HEK293 (cell line): Measurements from ENCODE around the gene WDR1.

Source experiments
- SP2 ChIP-seq: fragments of 450-650 bp; formaldehyde crosslinking; IDR thresholded peaks from 2 replicates; pipeline ENCODE4 v1.5.1; 2016; ENCODE audit warnings: missing biosample characterization, missing genetic modification characterization
- ZFP37 ChIP-seq: fragments of 450-650 bp; formaldehyde crosslinking; IDR thresholded peaks from 2 replicates; pipeline ENCODE4 v1.5.1; 2016; ENCODE audit warnings: missing biosample characterization, missing genetic modification characterization
- ZNF394 ChIP-seq: fragments of 450-650 bp; formaldehyde crosslinking; IDR thresholded peaks from 2 replicates; pipeline ENCODE4 v1.5.1; 2016; ENCODE audit warnings: missing biosample characterization, missing genetic modification characterization, mild to moderate bottlenecking, moderate library complexity, borderline replicate concordance
- ZNF514 ChIP-seq: fragments of 450-650 bp; formaldehyde crosslinking; IDR thresholded peaks from 2 replicates; pipeline ENCODE4 v1.5.1; 2016; ENCODE audit warnings: missing biosample characterization, missing genetic modification characterization
- ZNF521 ChIP-seq: fragments of 450-650 bp; formaldehyde crosslinking; IDR thresholded peaks from 2 replicates; pipeline ENCODE4 v1.5.1; 2017; ENCODE audit warnings: missing biosample characterization, mild to moderate bottlenecking, missing genetic modification characterization
- ZNF558 ChIP-seq: fragments of 450-650 bp; formaldehyde crosslinking; IDR thresholded peaks from 2 replicates; pipeline ENCODE4 v1.5.1; 2016; ENCODE audit warnings: missing biosample characterization, missing genetic modification characterization
- TF ChIP-seq, protein P1 (sequence below): fragments of 450-650 bp; formaldehyde crosslinking; IDR thresholded peaks from 2 replicates; pipeline ENCODE4 v1.5.1; 2016; ENCODE audit warnings: missing biosample characterization, missing genetic modification characterization
- TF ChIP-seq, protein P2 (sequence below): fragments of 450-650 bp; formaldehyde crosslinking; IDR thresholded peaks from 2 replicates; pipeline ENCODE4 v1.5.1; 2016; ENCODE audit warnings: missing biosample characterization, missing genetic modification characterization

DNA sequence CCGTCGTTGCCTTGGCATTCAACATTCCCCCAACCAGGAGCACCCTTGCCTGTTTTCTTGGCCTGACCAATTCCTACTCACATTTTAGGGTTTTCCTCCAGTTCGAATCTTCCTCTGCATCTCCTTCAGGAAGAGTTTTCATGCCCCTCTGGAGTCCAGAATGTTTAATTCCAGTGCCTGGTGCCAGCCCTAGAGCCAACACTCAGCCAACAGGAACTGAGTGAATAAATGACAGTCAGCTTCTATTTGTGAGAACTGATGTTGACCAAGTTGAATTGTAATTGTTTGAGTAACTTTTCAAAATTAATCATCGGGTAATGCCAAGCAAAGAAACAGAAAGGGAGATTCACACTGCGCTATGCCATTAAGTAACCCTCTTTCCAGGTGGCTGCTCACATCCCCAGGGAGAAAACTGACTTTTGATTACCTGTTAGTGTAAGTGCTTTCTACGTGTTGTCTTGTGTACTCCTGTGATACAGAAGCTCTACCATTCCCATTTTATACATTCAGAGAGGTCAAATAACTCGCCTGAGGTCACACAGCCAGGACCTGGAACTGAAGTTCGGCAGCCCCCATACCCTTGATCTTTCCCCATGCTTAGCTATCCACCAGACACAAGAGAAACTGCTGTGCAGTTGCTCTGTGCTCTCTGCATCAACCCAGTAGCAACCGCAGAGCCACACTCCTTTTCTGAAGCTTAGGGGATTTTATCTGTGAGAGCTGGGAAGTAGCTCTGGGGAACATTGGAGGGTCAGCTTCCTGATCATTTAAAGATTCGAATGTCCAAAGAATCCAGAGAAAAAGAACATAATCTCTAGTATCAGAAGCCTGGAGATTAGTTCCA lies 76.3 kb downstream of the WDR1 start:
- TF ChIP-seq, protein P1, sequence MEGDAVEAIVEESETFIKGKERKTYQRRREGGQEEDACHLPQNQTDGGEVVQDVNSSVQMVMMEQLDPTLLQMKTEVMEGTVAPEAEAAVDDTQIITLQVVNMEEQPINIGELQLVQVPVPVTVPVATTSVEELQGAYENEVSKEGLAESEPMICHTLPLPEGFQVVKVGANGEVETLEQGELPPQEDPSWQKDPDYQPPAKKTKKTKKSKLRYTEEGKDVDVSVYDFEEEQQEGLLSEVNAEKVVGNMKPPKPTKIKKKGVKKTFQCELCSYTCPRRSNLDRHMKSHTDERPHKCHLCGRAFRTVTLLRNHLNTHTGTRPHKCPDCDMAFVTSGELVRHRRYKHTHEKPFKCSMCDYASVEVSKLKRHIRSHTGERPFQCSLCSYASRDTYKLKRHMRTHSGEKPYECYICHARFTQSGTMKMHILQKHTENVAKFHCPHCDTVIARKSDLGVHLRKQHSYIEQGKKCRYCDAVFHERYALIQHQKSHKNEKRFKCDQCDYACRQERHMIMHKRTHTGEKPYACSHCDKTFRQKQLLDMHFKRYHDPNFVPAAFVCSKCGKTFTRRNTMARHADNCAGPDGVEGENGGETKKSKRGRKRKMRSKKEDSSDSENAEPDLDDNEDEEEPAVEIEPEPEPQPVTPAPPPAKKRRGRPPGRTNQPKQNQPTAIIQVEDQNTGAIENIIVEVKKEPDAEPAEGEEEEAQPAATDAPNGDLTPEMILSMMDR (tag by site-specific recombination) = no peak
- TF ChIP-seq ZFP37 (tag by site-specific recombination) = no peak
- TF ChIP-seq, protein P2, sequence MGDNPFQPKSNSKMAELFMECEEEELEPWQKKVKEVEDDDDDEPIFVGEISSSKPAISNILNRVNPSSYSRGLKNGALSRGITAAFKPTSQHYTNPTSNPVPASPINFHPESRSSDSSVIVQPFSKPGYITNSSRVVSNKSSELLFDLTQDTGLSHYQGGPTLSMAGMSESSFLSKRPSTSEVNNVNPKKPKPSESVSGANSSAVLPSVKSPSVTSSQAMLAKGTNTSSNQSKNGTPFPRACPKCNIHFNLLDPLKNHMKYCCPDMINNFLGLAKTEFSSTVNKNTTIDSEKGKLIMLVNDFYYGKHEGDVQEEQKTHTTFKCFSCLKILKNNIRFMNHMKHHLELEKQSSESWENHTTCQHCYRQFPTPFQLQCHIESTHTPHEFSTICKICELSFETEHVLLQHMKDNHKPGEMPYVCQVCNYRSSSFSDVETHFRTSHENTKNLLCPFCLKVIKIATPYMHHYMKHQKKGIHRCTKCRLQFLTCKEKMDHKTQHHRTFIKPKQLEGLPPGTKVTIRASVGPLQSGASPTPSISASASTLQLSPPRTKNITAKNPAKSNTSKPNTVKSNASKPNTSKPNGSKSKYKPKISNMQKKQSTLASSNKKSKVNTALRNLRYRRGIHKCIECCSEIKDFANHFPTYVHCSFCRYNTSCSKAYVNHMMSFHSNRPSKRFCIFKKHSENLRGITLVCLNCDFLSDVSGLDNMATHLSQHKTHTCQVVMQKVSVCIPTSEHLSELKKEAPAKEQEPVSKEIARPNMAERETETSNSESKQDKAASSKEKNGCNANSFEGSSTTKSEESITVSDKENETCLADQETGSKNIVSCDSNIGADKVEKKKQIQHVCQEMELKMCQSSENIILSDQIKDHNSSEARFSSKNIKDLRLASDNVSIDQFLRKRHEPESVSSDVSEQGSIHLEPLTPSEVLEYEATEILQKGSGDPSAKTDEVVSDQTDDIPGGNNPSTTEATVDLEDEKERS (tag by site-specific recombination) = no peak
- TF ChIP-seq ZNF394 (tag by site-specific recombination) = no peak
- no peak for TF ChIP-seq SP2 (tag by site-specific recombination)
- TF ChIP-seq ZNF558 (tag by site-specific recombination) = no peak
- no peak for TF ChIP-seq ZNF521 (tag by site-specific recombination)
- TF ChIP-seq ZNF514 (tag by site-specific recombination) = no peak
